Mesenchymal stem cell (in vitro differentiated cells and primary cell): ENCODE data around the gene GHDC.
A peak's percentile ranks its signal among the peaks of the same experiment; 100 is the strongest.

Experiments
- DNase-seq: peaks from one replicate; pipeline ENCODE4 v3.0.0-alpha.2; 2013
- H2AFZ ChIP-seq: one replicate; pipeline ENCODE4 v1.6.1; 2013; ENCODE audit warnings: low read depth, mild to moderate bottlenecking, control low read depth, inconsistent platforms, low read length, moderate library complexity
- H2AK5ac ChIP-seq: 2 replicates; pipeline ENCODE4 v1.6.1; 2013; ENCODE audit warnings: low read length, moderate library complexity, mild to moderate bottlenecking, inconsistent platforms; ENCODE audit not compliant: severe bottlenecking
- H2BK120ac ChIP-seq: one replicate; pipeline ENCODE4 v1.6.1; 2013; ENCODE audit warnings: low read depth, mild to moderate bottlenecking, inconsistent platforms, low read length, moderate library complexity
- H2BK12ac ChIP-seq, 2 experiments: one replicate each; pipeline ENCODE4 v1.6.1; 2013; ENCODE audit warnings: inconsistent platforms in 2 of 2, low read length in 2 of 2, mild to moderate bottlenecking in 2 of 2, moderate library complexity in 2 of 2, control low read depth in 1 of 2
- H2BK15ac ChIP-seq: one replicate; pipeline ENCODE4 v1.6.1; 2013; ENCODE audit warnings: mild to moderate bottlenecking, low read depth, inconsistent platforms; ENCODE audit not compliant: poor library complexity, severe bottlenecking
- H2BK5ac ChIP-seq: 2 replicates; pipeline ENCODE4 v1.6.1; 2013; ENCODE audit warnings: low read depth, mild to moderate bottlenecking, low read length, control low read depth, inconsistent platforms; ENCODE audit not compliant: poor library complexity, severe bottlenecking
- H3K14ac ChIP-seq, 2 experiments: one replicate each; pipeline ENCODE4 v1.6.1; 2013; ENCODE audit warnings: inconsistent platforms in 2 of 2, low read length in 2 of 2, control low read depth in 1 of 2, mild to moderate bottlenecking in 1 of 2, moderate library complexity in 1 of 2
- H3K18ac ChIP-seq, 2 experiments: one replicate each; pipeline ENCODE4 v1.6.1; 2013; ENCODE audit warnings: inconsistent platforms in 2 of 2, low read length in 2 of 2, control low read depth in 1 of 2, low read depth in 1 of 2, mild to moderate bottlenecking in 1 of 2
- H3K23ac ChIP-seq, 2 experiments: one replicate each; pipeline ENCODE4 v1.6.1; 2013; ENCODE audit warnings: inconsistent platforms in 2 of 2, low read length in 2 of 2, mild to moderate bottlenecking in 2 of 2, moderate library complexity in 2 of 2, control low read depth in 1 of 2
- H3K27ac ChIP-seq: 2 replicates; pipeline ENCODE4 v1.5.1; 2013; ENCODE audit warnings: mild to moderate bottlenecking, moderate library complexity, low read length, control low read depth, inconsistent platforms; ENCODE audit not compliant: poor library complexity, severe bottlenecking
- H3K27me3 ChIP-seq, 2 experiments: 2 replicates each; pipeline versions ENCODE4 v1.6.1 to v1.7.0; 2013; ENCODE audit warnings: low read length in 2 of 2, mild to moderate bottlenecking in 2 of 2, moderate library complexity in 2 of 2, control low read depth in 1 of 2, inconsistent platforms in 1 of 2; ENCODE audit not compliant: control insufficient read depth in 1 of 2, insufficient read depth in 1 of 2
- H3K36me3 ChIP-seq, 2 experiments: 2 replicates each; pipeline versions ENCODE4 v1.6.1 to v1.7.0; 2013; ENCODE audit warnings: low read length in 2 of 2, control low read depth in 1 of 2, inconsistent platforms in 1 of 2, low read depth in 1 of 2, mild to moderate bottlenecking in 1 of 2; ENCODE audit not compliant: insufficient read depth in 2 of 2, control insufficient read depth in 1 of 2
- H3K4ac ChIP-seq, 2 experiments: one replicate each; pipeline ENCODE4 v1.6.1; 2013; ENCODE audit warnings: inconsistent platforms in 2 of 2, low read length in 2 of 2, mild to moderate bottlenecking in 2 of 2, moderate library complexity in 2 of 2, control low read depth in 1 of 2, low read depth in 1 of 2
- H3K4me1 ChIP-seq: 2 replicates; pipeline ENCODE4 v1.6.1; 2013; ENCODE audit warnings: low read depth, low read length, control low read depth; ENCODE audit not compliant: control insufficient read depth, insufficient read depth
- H3K4me2 ChIP-seq: 2 replicates; pipeline ENCODE4 v1.6.1; 2013; ENCODE audit warnings: low read length, mild to moderate bottlenecking, inconsistent platforms; ENCODE audit not compliant: poor library complexity, severe bottlenecking
- H3K4me3 ChIP-seq, 2 experiments: 2 replicates each; pipeline versions ENCODE4 v1.5.1 to v1.7.0; 2013; ENCODE audit warnings: low read length in 2 of 2, mild to moderate bottlenecking in 2 of 2, control low read depth in 1 of 2, low read depth in 1 of 2; ENCODE audit not compliant: insufficient read depth in 1 of 2
- H3K79me1 ChIP-seq: replicated peaks from 2 replicates; pipeline ENCODE4 v1.6.1; 2013; ENCODE audit warnings: mild to moderate bottlenecking, control low read depth, low read length, inconsistent platforms; ENCODE audit not compliant: poor library complexity, severe bottlenecking
- H3K9ac ChIP-seq: 2 replicates; pipeline ENCODE4 v1.7.0; 2013; ENCODE audit warnings: mild to moderate bottlenecking, low read length, moderate library complexity
- H3K9me3 ChIP-seq: 2 replicates; pipeline ENCODE4 v1.7.0; 2013; ENCODE audit warnings: mild to moderate bottlenecking, low read length; ENCODE audit not compliant: control insufficient read depth
- H4K8ac ChIP-seq: one replicate; pipeline ENCODE4 v1.6.1; 2013; ENCODE audit warnings: inconsistent platforms, mild to moderate bottlenecking, low read length, moderate library complexity
- H4K91ac ChIP-seq: one replicate; pipeline ENCODE4 v1.6.1; 2013; ENCODE audit warnings: mild to moderate bottlenecking, low read length, inconsistent platforms
- WGBS: methylation state at CpG from one replicate; pipeline ENCODE4 v1.1.7; 2013; ENCODE audit warnings: mixed read lengths; 5-methylcytosine and 5-hydroxymethylcytosine counted together

GHDC gene

GRCh38 chr17:42180922-42181850 lies 13.1 kb downstream of the GHDC start, which contains the start of gene KCNH4:
TSS of gene KCNH4 (minus strand) at chr17:42181142. CDS start at chr17:42180945, 197 bp downstream.
- Histone ChIP-seq H4K91ac (no peak within 1 kb of the TSS), H3K4me2 (no peak within 1 kb of the TSS), H3K27ac (no peak within 1 kb of the TSS), H2AK5ac (no peak within 1 kb of the TSS), H3K4ac (no peak within 1 kb of the TSS), H3K4me1 (peaks cover 25% of the 10 kb centered on the region), H2BK120ac (no peak within 1 kb of the TSS), H3K9me3 (no peaks in the 10 kb centered on the region), H3K18ac (no peak within 1 kb of the TSS), H3K27me3 (peaks cover 54 to 56% of the 10 kb centered on the region in 2 experiments), H3K79me1 (no peaks in the 10 kb centered on the region), H3K36me3 (no peaks in the 10 kb centered on the region), H2BK5ac (no peak within 1 kb of the TSS), H3K9ac (no peak within 1 kb of the TSS), H4K8ac (no peak within 1 kb of the TSS), H2AFZ (no peak within 1 kb of the TSS), H3K14ac (no peak within 1 kb of the TSS), H3K23ac (no peak within 1 kb of the TSS), H2BK15ac (no peak within 1 kb of the TSS), H2BK12ac (no peak within 1 kb of the TSS), H3K4me3 (peak within 1 kb of the TSS in 1 of 2 experiments; percentile 37)
- DNase-seq = peak; percentile 70
- WGBS = under 1% methylated on average over 34 of the region's 60 CpGs

- Histone ChIP-seq H3K27me3 (peaks cover 56 to 57% of the 10 kb centered on the region in 2 experiments), H3K79me1 (no peaks in the 10 kb centered on the region), H3K23ac (no peak overlapping the region), H3K4me2 (no peak overlapping the region), H2BK120ac (no peak overlapping the region), H3K4ac (no peak overlapping the region), H4K91ac (no peak overlapping the region), H2AFZ (no peak overlapping the region), H3K4me1 (peaks cover 25% of the 10 kb centered on the region), H2BK5ac (no peak overlapping the region), H2BK12ac (no peak overlapping the region), H3K36me3 (no peaks in the 10 kb centered on the region), H3K9me3 (no peaks in the 10 kb centered on the region), H3K9ac (no peak overlapping the region), H3K14ac (no peak overlapping the region), H3K27ac (no peak overlapping the region), H3K4me3 (peak overlapping the region in 1 of 2 experiments; percentile 37), H2BK15ac (no peak overlapping the region), H4K8ac (no peak overlapping the region), H3K18ac (no peak overlapping the region), H2AK5ac (no peak overlapping the region)
- no peak for DNase-seq
- 3% methylated on average over 29 of the region's 33 CpGs for WGBS
Measured at GRCh38 chr17:42180411-42180921, 13.8 kb downstream of the GHDC start.

- WGBS = 20% methylated on average over 8 of the region's 20 CpGs
- no peak overlapping the region for H2BK15ac ChIP-seq
- no peaks in the 10 kb centered on the region for H3K36me3 ChIP-seq
- no peak overlapping the region for H2AK5ac ChIP-seq
- no peak overlapping the region for H3K9ac ChIP-seq
- H3K4me2 ChIP-seq = no peak overlapping the region
- H3K27ac ChIP-seq = no peak overlapping the region
- H3K18ac ChIP-seq = no peak overlapping the region
- no peak overlapping the region for H2BK120ac ChIP-seq
- no peak overlapping the region for H3K4ac ChIP-seq
- H3K23ac ChIP-seq = no peak overlapping the region
- H3K9me3 ChIP-seq = no peaks in the 10 kb centered on the region
- H4K91ac ChIP-seq = no peak overlapping the region
- H4K8ac ChIP-seq = no peak overlapping the region
- no peak overlapping the region for H2AFZ ChIP-seq
- DNase-seq = peak; percentile 53
- H3K27me3 ChIP-seq = peaks cover 56 to 61% of the 10 kb centered on the region in 2 experiments
- peaks cover 25% of the 10 kb centered on the region for H3K4me1 ChIP-seq
- no peak overlapping the region for H3K4me3 ChIP-seq
- no peak overlapping the region for H2BK5ac ChIP-seq
- no peak overlapping the region for H3K14ac ChIP-seq
- H2BK12ac ChIP-seq = no peak overlapping the region
- H3K79me1 ChIP-seq = no peaks in the 10 kb centered on the region
Measured at GRCh38 chr17:42179911-42180410, 14.3 kb downstream of the GHDC start.

GRCh38 chr17:42179335-42179734 lies 15.0 kb downstream of the GHDC start:
- 21% methylated on average over 1 of the region's 1 CpG for WGBS
- Histone ChIP-seq H2BK15ac (no peak overlapping the region), H3K79me1 (no peaks in the 10 kb centered on the region), H3K4me3 (no peak overlapping the region), H3K14ac (no peak overlapping the region), H3K36me3 (no peaks in the 10 kb centered on the region), H2AK5ac (no peak overlapping the region), H2BK5ac (no peak overlapping the region), H3K9me3 (no peaks in the 10 kb centered on the region), H2BK12ac (no peak overlapping the region), H3K27me3 (peaks cover 61 to 66% of the 10 kb centered on the region in 2 experiments), H3K9ac (no peak overlapping the region), H3K4me2 (no peak overlapping the region), H3K18ac (no peak overlapping the region), H3K4me1 (peaks cover 22% of the 10 kb centered on the region), H3K27ac (no peak overlapping the region), H3K4ac (no peak overlapping the region), H2BK120ac (no peak overlapping the region), H2AFZ (no peak overlapping the region), H3K23ac (no peak overlapping the region), H4K8ac (no peak overlapping the region), H4K91ac (no peak overlapping the region)
- DNase-seq = no peak
